ENCODE results near the gene SIRT7.

SIRT7 gene

GRCh38 chr17:81917565-81918332 lies at the start of gene SIRT7:
Gene SIRT7, minus strand, starts transcription at chr17:81918176. Its CDS starts 45 bp downstream, at chr17:81918131.
- peak; percentile 90 for DNase-seq

- DNase-seq = no peak
These were observed 49.2 kb upstream of the SIRT7 start for GRCh38 chr17:81967244-81967532.

- DNase-seq = no peak
These were observed 48.6 kb upstream of the SIRT7 start for GRCh38 chr17:81966343-81967243.

GRCh38 chr17:81964081-81964849 lies 46.3 kb upstream of the SIRT7 start:
- DNase-seq = no peak

GRCh38 chr17:81962499-81963441 lies 44.8 kb upstream of the SIRT7 start:
- DNase-seq = no peak

GRCh38 chr17:81961521-81962498 lies 43.8 kb upstream of the SIRT7 start:
- no peak for DNase-seq

GRCh38 chr17:81961087-81961511 lies 43.1 kb upstream of the SIRT7 start, which contains the start of gene NOTUM:
Gene NOTUM, minus strand, starts transcription at chr17:81961187. Its CDS starts 278 bp downstream, at chr17:81960909.
- DNase-seq = no peak

- DNase-seq = no peak
These were observed 42.4 kb upstream of the SIRT7 start for GRCh38 chr17:81960130-81960958.

GRCh38 chr17:81959362-81960129 lies 41.6 kb upstream of the SIRT7 start:
- peak; percentile 75 for DNase-seq

GRCh38 chr17:81958633-81959342 lies 40.8 kb upstream of the SIRT7 start:
- DNase-seq = no peak

- no peak for DNase-seq
These were observed 39.9 kb upstream of the SIRT7 start for GRCh38 chr17:81957691-81958432.

- DNase-seq = no peak
These were observed 38.9 kb upstream of the SIRT7 start for GRCh38 chr17:81956607-81957589.

- DNase-seq = no peak
These were observed 38.0 kb upstream of the SIRT7 start for GRCh38 chr17:81955756-81956544.

- no peak for DNase-seq
These were observed 37.2 kb upstream of the SIRT7 start for GRCh38 chr17:81955058-81955681.
